Measurements from ENCODE around the gene SLC35F6.
"Not testable (repeated sequence)": the region's sequence is repeated elsewhere in the genome, so short reads cannot be mapped to it uniquely, and the experiment has no call there.

SLC35F6 gene

DNA sequence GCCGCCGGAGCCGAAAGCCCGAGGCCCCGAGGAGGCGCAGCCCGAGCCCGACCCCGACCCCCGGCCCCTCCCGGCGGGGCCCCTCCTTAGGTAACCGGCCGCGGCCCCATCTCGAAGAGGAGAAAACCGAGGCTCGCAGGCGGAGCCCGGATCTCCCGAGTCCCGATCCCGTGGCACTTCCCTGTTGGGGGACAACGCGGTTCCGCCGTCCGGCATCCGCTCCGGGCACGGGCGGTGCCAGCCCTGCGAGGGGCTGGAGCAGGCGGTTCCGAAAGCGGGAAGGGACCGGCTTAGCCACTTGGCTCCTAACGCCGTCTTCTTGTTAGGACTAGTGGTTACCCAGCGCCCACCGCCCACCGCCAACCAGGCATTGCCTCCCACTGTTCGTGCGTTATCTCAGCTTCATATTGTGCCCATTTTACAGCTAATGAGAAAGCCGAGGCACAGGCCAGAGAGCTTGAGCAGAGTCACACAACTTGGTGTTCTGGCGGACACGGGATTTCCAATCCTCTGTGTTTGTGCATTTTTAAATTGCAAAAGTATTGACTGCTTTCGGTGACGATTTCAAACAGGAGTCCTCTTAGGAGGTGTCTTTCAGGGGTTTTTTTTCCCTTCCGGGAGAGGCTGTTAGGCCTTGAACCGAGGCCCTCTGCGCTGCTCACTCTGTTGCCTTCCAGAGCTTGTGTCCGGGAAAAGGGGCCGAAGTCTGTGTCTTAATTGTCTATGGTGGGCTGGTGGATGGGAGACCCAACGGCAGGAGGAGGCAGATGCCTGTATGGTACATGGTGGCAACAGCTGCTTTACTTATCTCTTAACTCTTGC, 22.3 kb downstream of the SLC35F6 start:
- Histone ChIP-seq H3K9me3 (ENCODE audit: control insufficient read depth, insufficient read depth, low read depth, low read length) (peaks cover 2% of the 10 kb centered on the region; the same call in 1 of the 2 replicates), H3K4me3 (ENCODE audit: low read depth, low read length) (peak overlapping the region; percentile 90), H3K27ac (ENCODE audit: low read depth, low read length) (peak overlapping the region; percentile 56; the same call in 1 of the 2 replicates)

DNA sequence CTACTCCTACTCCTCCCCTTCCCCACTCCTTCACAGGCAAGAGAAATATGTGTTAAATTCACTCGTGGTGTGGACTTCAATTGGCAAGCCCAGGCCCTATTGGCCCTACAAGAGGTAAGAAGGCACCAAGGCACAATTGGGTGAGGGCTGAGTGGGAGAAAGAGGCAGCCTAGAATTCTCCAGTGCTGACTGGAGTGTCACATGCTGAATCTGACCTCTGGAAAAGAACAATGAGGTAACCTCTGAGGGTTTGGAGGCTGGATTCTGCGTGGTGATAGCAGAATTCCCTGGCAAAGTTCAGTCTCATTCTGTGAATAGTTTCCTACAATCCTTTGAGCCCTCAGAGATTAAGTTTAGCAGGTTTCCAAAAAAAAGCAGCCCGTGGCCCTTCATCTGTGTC, 28.6 kb downstream of the SLC35F6 start:
- Histone ChIP-seq H3K4me1 (ENCODE audit: control insufficient read depth, insufficient read depth, low read length) (no peaks in the 10 kb centered on the region; the same call in 1 of the 2 replicates), H3K27ac (ENCODE audit: low read depth, low read length) (no peak overlapping the region), H3K9me3 (ENCODE audit: control insufficient read depth, insufficient read depth, low read depth, low read length) (peaks cover 2% of the 10 kb centered on the region; the same call in 1 of the 2 replicates), H3K36me3 (ENCODE audit: control insufficient read depth, insufficient read depth, low read length) (peaks cover 82% of the 10 kb centered on the region), H3K4me3 (ENCODE audit: low read depth, low read length) (no peak overlapping the region), H3K27me3 (ENCODE audit: control insufficient read depth, insufficient read depth, low read length) (no peaks in the 10 kb centered on the region), H3K9ac (ENCODE audit: low read length) (no peak overlapping the region)

More for the DNA sequence above, 22.3 kb downstream of the SLC35F6 start:
- Histone ChIP-seq H3K36me3 (ENCODE audit: control insufficient read depth, insufficient read depth, low read length) (peaks cover 32% of the 10 kb centered on the region), H3K9ac (ENCODE audit: low read length) (peak overlapping the region; percentile 89), H3K4me1 (ENCODE audit: control insufficient read depth, insufficient read depth, low read length) (peaks cover 2% of the 10 kb centered on the region; the same call in 1 of the 2 replicates), H3K27me3 (ENCODE audit: control insufficient read depth, insufficient read depth, low read length) (no peaks in the 10 kb centered on the region)

DNA sequence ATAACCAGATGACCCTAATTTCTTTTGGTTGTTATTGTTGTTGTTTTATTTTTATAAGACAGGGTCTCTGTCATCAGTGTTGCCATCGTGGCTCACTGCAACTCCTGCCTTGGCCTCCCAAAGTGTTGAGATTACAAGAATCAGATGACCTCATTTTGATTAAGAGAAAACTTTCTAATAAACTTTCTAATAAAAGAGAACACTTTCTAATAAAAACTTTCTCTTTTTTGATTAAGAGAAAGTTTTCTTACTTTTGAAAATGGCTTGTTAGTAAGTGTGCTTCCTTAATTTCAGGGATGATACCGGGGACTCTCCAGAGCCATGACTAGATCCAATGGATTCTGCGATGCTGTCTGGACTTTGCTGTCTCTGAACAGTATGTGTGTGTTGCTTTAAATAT, 29.4 kb downstream of the SLC35F6 start:
- Histone ChIP-seq H3K36me3 (ENCODE audit: control insufficient read depth, insufficient read depth, low read length) (peaks cover 79% of the 10 kb centered on the region), H3K27ac (ENCODE audit: low read depth, low read length) (no peak overlapping the region), H3K4me3 (ENCODE audit: low read depth, low read length) (no peak overlapping the region)

DNA sequence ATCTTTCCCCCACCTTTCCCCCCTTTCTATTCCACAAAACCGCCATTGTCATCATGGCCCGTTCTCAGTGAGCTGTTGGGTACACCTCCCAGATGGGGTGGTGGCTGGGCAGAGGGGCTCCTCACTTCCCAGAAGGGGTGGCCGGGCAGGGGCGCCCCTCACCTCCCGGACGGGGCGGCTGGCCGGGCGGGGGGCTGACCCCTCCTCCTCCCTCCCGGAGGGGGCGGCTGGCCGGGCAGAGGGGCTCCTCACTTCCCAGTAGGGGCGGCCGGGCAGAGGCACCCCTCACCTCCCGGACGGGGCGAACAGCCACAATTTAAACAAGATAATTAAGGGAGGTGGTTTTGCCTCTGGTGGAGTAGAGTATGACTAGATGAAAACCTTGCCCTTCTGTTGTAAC, 31.1 kb downstream of the SLC35F6 start:
- not testable (repeated sequence) for H3K27me3 ChIP-seq (ENCODE audit: control insufficient read depth, insufficient read depth, low read length); H3K4me1 ChIP-seq (ENCODE audit: control insufficient read depth, insufficient read depth, low read length); H3K9me3 ChIP-seq (ENCODE audit: control insufficient read depth, insufficient read depth, low read depth, low read length); H3K9ac ChIP-seq (ENCODE audit: low read length); H3K4me3 ChIP-seq (ENCODE audit: low read depth, low read length); H3K27ac ChIP-seq (ENCODE audit: low read depth, low read length)
- H3K36me3 ChIP-seq (ENCODE audit: control insufficient read depth, insufficient read depth, low read length): peaks cover 69% of the 10 kb centered on the region

More for the DNA sequence above, 29.4 kb downstream of the SLC35F6 start:
- Histone ChIP-seq H3K27me3 (ENCODE audit: control insufficient read depth, insufficient read depth, low read length) (no peaks in the 10 kb centered on the region), H3K4me1 (ENCODE audit: control insufficient read depth, insufficient read depth, low read length) (no peaks in the 10 kb centered on the region), H3K9ac (ENCODE audit: low read length) (no peak overlapping the region), H3K9me3 (ENCODE audit: control insufficient read depth, insufficient read depth, low read depth, low read length) (peaks cover 2% of the 10 kb centered on the region; the same call in 1 of the 2 replicates)

DNA sequence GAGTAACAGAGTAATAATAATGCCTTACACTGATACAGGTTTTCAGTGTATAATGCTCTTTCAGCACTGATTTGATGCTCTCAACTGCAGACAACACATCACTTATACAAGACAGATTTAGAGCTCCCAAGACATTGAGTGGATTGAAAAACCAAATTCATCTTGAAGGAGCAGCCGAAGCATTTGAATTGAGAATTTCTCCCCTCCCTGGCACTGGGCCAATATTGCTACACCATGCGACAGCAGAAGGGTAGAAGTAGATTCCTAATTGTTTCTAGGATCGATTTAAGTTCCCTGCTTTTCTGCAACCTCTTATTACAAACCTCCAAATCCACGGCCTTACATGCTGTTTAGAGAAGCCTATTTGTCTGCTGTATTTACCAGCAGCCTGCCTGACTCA, 37.2 kb downstream of the SLC35F6 start:
- Histone ChIP-seq H3K9me3 (ENCODE audit: control insufficient read depth, insufficient read depth, low read depth, low read length) (no peaks in the 10 kb centered on the region), H3K36me3 (ENCODE audit: control insufficient read depth, insufficient read depth, low read length) (peaks cover 35% of the 10 kb centered on the region), H3K4me3 (ENCODE audit: low read depth, low read length) (no peak overlapping the region), H3K27ac (ENCODE audit: low read depth, low read length) (no peak overlapping the region), H3K27me3 (ENCODE audit: control insufficient read depth, insufficient read depth, low read length) (no peaks in the 10 kb centered on the region), H3K4me1 (ENCODE audit: control insufficient read depth, insufficient read depth, low read length) (no peaks in the 10 kb centered on the region), H3K9ac (ENCODE audit: low read length) (no peak overlapping the region)

DNA sequence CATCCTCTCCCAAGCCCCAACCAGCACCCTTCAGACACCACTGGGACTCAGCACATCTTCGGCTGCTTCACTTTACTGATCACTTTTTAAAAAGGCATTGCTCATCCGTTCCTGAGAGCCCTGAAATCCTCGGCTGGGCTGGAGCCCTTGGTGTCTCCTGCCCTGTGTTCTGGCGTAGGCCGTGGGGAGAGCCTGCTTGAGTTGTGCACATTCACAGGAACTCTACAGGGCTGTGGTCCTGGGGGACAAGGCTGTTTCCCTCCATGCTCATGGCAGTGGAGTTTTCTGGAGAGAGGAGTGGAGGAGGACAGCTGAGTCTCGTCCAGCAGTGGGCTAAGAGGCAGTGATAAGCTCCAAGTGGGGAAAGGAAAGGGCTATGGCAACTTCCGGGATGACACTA, 37.7 kb downstream of the SLC35F6 start:
- H3K4me3 ChIP-seq (ENCODE audit: low read depth, low read length): no peak overlapping the region
- H3K27ac ChIP-seq (ENCODE audit: low read depth, low read length): no peak overlapping the region
- no peaks in the 10 kb centered on the region for H3K4me1 ChIP-seq (ENCODE audit: control insufficient read depth, insufficient read depth, low read length)
- H3K9me3 ChIP-seq (ENCODE audit: control insufficient read depth, insufficient read depth, low read depth, low read length): no peaks in the 10 kb centered on the region
- no peaks in the 10 kb centered on the region for H3K27me3 ChIP-seq (ENCODE audit: control insufficient read depth, insufficient read depth, low read length)
- no peak overlapping the region for H3K9ac ChIP-seq (ENCODE audit: low read length)
- H3K36me3 ChIP-seq (ENCODE audit: control insufficient read depth, insufficient read depth, low read length): peaks cover 30% of the 10 kb centered on the region

DNA sequence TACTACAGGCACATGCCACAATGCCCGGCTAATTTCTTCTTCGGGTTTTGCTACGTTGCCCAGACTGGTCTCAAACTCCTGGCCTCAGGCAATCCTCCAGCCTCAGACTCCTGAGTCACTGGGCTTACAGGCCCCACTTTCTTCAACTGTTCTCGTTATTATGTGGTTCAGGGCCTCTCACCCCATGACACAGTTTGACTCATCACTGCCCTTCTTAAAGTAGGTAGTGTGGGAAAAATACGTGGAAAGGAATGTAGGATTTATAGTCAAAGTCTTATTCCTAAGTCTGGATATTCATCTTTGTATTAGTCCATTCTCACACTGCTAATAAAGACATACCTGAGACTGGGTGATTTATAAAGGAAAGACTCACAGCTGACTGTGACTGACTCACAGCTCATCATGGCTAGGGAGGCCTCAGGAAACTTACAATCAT, 41.2 kb downstream of the SLC35F6 start:
- H3K36me3 ChIP-seq (ENCODE audit: control insufficient read depth, insufficient read depth, low read length): peaks cover 12% of the 10 kb centered on the region

DNA sequence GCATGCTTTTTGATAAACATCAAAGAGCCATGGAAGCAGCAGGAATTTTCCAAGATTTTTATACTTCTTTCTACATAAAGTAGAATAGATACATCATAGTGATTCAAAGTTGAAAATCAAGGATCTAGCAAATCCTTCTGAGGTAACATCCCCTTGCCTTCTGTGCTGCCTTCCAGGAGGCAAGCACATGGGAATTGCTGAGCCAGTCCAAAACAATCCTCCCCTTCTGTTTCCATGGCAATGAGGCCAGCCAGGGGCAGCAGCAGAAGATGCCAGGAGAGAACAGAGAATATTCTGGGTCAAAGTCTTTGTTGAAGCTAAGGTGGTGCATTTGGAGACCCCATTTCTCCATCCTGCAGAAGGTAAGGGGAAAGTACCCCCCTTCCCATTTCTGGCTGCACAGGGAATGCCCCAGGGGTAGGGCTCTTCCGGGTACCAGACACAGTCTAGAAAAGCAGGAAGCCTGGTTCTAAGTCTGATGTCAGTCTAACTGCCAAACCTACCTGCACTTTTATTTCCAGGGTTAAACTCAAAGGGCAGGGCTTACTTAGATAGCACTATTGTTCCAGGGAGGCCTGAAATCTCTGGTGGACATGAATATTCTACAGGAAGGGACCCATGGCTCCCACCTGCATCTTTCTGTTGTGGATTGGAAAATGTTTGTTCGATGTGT, 43.8 kb downstream of the SLC35F6 start:
- H3K27me3 ChIP-seq (ENCODE audit: control insufficient read depth, insufficient read depth, low read length): no peaks in the 10 kb centered on the region
- H3K9ac ChIP-seq (ENCODE audit: low read length): no peak overlapping the region
- H3K36me3 ChIP-seq (ENCODE audit: control insufficient read depth, insufficient read depth, low read length): no peaks in the 10 kb centered on the region
- no peak overlapping the region for H3K27ac ChIP-seq (ENCODE audit: low read depth, low read length)
- no peak overlapping the region for H3K4me3 ChIP-seq (ENCODE audit: low read depth, low read length)
- no peaks in the 10 kb centered on the region for H3K4me1 ChIP-seq (ENCODE audit: control insufficient read depth, insufficient read depth, low read length)
- no peaks in the 10 kb centered on the region for H3K9me3 ChIP-seq (ENCODE audit: control insufficient read depth, insufficient read depth, low read depth, low read length)

More for the DNA sequence above, 41.2 kb downstream of the SLC35F6 start:
- H3K4me3 ChIP-seq (ENCODE audit: low read depth, low read length): no peak overlapping the region
- no peaks in the 10 kb centered on the region for H3K27me3 ChIP-seq (ENCODE audit: control insufficient read depth, insufficient read depth, low read length)
- H3K9ac ChIP-seq (ENCODE audit: low read length): no peak overlapping the region
- H3K9me3 ChIP-seq (ENCODE audit: control insufficient read depth, insufficient read depth, low read depth, low read length): no peaks in the 10 kb centered on the region
- no peak overlapping the region for H3K27ac ChIP-seq (ENCODE audit: low read depth, low read length)
- no peaks in the 10 kb centered on the region for H3K4me1 ChIP-seq (ENCODE audit: control insufficient read depth, insufficient read depth, low read length)

DNA sequence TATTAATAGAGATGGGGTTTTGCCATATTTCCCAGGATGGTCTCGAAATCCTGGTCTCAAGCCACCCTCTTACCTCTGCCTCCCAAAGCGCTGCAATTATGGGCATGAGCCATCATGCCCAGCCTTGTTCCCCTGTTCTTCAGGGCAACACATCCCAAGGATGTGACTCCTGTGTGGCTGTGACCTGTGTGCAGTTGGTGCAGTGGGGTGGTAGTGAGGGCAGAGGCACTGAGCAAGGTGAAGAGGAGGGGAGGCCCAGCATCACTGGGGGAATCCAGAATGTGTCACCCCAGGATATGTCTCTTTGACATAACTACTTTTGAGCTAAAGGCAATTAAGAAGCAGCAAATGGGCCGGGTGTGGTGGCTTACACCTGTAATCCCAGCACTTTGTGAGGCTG, 45.1 kb downstream of the SLC35F6 start:
- H3K9me3 ChIP-seq (ENCODE audit: control insufficient read depth, insufficient read depth, low read depth, low read length): no peaks in the 10 kb centered on the region
- no peaks in the 10 kb centered on the region for H3K36me3 ChIP-seq (ENCODE audit: control insufficient read depth, insufficient read depth, low read length)
- H3K27ac ChIP-seq (ENCODE audit: low read depth, low read length): no peak overlapping the region
- no peaks in the 10 kb centered on the region for H3K4me1 ChIP-seq (ENCODE audit: control insufficient read depth, insufficient read depth, low read length)
- H3K9ac ChIP-seq (ENCODE audit: low read length): no peak overlapping the region
- H3K4me3 ChIP-seq (ENCODE audit: low read depth, low read length): no peak overlapping the region
- H3K27me3 ChIP-seq (ENCODE audit: control insufficient read depth, insufficient read depth, low read length): no peaks in the 10 kb centered on the region

DNA sequence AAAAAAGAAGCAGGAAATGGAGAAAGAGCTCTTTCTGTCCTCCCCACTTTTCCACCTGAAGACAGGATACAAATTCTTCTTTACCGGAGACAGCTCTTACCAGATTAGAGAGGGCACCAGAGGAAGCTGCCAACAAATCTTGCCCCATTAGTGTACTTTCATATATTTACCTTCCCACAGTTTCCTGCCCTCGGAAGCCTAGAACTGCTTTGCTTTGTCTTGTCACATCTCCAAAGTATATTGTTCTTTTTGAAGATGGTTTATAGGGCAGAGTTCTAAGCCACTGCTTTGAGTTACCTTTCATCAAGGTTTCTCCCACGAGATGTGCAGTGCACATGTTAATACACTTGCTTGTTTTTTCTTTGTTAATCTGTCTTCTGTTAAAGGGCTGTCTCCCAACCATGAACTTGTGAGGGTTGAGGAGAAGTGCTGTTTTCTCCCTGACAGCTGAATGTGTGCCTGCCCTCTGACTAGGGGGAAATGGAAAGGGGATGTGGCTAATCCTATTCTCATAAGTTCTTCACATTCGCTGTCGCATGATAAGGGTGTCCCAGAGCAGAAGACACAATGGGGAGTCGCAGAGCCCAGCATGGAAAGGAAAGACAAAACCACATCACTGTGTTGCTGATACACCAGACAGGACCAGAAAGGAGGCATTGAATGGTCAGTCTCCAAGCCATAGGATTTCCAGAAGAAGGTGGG, 45.9 kb downstream of the SLC35F6 start:
- no peaks in the 10 kb centered on the region for H3K4me1 ChIP-seq (ENCODE audit: control insufficient read depth, insufficient read depth, low read length)
- no peaks in the 10 kb centered on the region for H3K27me3 ChIP-seq (ENCODE audit: control insufficient read depth, insufficient read depth, low read length)
- H3K9ac ChIP-seq (ENCODE audit: low read length): no peak overlapping the region
- no peaks in the 10 kb centered on the region for H3K36me3 ChIP-seq (ENCODE audit: control insufficient read depth, insufficient read depth, low read length)
- H3K9me3 ChIP-seq (ENCODE audit: control insufficient read depth, insufficient read depth, low read depth, low read length): peaks cover 2% of the 10 kb centered on the region; the same call in 1 of the 2 replicates
- H3K27ac ChIP-seq (ENCODE audit: low read depth, low read length): no peak overlapping the region
- H3K4me3 ChIP-seq (ENCODE audit: low read depth, low read length): no peak overlapping the region

Measured in HUES6 (cell line).